DMS79 treated with DMSO at 0.1 percent for 48 hours (cell line): Measurements from ENCODE around the gene SLC1A5.
"Not testable (repeated sequence)": the region's sequence is repeated elsewhere in the genome, so short reads cannot be mapped to it uniquely, and the experiment has no call there.

ENCODE experiments used
- DNase-seq: peaks from one replicate; lab custom pipeline; 2025; lab: John Stamatoyannopoulos, UW

Gene SLC1A5

DNA sequence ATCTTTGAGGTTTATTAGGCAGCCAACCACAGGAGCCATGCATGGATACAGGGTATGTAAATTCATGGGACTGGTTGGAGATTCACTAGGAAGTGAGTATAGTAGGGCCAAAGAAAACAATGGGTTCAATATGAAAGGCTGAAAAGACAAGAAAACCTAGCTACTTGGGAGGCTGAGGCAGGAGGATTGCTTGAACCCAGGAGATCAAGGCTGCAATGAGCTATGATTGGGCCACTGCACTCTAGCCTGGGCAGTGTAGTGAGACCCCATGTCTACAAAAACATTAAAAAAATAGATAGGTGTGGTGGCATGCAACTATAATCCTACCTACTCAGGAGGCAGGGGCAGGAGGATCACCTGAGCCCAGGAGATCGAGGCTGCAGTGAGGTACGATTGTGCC is 10.3 kb upstream of the SLC1A5 start:
- DNase-seq = no peak

DNA sequence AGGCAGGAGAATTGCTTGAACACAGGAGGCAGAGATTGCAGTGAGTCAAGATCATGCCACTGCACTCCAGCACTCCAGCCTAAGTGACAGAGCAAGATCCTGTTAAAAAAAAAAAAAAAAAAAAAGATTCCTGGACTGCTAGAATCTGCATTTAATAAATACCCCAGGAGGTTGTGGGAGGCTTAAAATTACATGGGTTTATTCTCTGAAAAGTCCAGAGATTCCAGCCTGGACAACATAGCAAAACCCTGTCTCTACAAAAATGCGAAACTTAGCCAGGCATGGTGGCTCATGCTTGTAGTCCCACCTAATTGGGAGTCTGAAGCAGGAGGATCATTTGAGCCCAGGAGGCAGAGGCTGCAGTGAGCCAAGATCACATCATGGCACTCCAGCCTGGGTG is 9.5 kb upstream of the SLC1A5 start:
- no peak for DNase-seq

GRCh38 chr19:46791944-46792343 is 3.5 kb upstream of the SLC1A5 start:
- DNase-seq = no peak

DNA sequence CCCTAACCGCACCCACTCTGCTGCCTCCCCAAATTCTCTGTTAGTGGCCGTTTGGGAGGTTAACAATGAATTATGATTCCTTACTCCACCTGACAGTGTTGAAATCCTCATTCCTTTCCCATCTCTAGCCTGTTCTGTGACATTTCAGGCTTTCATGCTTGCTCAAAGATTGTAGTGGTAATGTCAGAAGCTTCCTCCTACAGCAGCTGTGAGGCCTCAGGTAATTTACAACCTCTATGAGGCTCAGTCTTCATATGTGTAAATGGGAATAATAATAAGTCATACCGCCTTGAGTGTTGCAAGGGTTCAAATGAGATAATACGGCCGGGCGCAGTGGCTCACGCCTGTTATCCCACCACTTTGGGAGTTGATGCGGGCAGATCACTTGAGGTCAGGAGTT is 977 bp upstream of the SLC1A5 start:
- no peak for DNase-seq

DNA sequence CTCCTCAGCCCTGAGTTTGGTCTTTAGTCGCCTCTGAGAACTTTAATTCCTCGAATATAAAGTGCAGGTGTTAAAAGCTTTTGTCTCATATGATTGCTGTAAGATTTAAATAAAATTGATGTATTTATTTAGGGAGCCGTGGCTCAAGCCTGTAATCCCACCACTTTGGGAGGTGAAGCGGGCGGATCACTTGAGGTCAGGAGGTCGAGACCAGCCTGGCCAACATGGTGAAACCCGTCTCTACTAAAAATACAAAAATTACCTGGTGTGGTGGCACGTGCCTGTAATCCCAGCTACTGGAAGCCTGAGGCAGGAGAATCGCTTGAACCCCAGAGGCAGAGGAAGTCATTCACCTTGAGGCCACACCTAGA is 559 bp upstream of the SLC1A5 start:
- no peak for DNase-seq

- peak; percentile 46 for DNase-seq
Measured at GRCh38 chr19:46787331-46788261, 798 bp downstream of the SLC1A5 start.

GRCh38 chr19:46787040-46787330 is 1.4 kb downstream of the SLC1A5 start:
- no peak for DNase-seq

GRCh38 chr19:46786236-46787039 is 2.0 kb downstream of the SLC1A5 start:
- DNase-seq = peak; percentile 51

DNA sequence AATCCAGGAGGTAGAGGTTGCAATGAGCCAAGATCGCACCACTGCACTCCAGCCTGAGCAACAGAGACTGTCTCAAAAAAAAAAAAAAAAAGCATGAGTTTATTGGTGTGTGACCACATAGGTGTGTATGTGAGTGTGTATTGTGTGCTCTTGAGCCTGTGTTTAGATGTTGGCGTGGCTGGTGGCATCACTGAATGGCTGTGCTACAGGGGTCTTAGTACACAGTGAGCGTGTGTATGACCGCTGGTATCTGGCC is 2.5 kb downstream of the SLC1A5 start:
- no peak for DNase-seq

- no peak for DNase-seq
Measured at GRCh38 chr19:46785054-46785979, 3.1 kb downstream of the SLC1A5 start.

DNA sequence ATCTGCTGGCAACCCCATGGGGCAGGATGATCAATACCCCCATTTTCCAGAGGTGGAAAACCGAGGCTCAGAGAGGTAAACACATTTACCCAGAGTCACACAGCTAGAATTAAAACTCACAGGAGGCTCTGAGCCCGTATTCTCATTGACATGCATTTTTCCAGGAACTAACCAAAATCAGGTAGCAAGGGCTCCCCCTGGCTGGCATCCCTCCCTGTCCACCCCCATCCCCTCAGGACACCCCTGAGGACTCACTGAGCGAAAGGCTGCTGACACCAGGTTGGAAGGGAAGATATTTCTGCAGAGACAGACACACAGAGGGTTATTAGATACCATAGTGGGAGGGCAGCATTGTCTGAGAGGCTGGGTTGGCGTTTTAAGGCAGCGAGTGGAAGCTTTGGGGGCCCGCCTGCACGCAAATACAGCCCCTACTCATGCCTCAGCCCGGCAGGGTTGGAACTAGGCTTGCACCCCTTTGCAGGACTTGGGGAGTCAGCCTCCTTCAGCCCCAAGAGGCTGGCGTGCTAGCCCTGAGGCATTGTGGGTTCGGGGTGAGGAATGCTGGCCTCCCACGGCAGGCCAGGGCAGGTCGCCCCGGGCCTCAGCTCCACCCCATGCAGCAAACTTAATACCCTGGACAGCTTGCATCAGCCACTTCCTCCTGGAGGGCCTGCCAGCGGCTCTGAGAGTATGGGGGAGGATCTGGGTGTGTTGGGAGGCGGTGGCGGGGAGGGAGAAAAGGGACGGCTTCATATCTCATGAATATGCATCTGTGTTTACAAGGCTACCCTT is 3.9 kb downstream of the SLC1A5 start:
- peak; percentile 76 for DNase-seq

DNA sequence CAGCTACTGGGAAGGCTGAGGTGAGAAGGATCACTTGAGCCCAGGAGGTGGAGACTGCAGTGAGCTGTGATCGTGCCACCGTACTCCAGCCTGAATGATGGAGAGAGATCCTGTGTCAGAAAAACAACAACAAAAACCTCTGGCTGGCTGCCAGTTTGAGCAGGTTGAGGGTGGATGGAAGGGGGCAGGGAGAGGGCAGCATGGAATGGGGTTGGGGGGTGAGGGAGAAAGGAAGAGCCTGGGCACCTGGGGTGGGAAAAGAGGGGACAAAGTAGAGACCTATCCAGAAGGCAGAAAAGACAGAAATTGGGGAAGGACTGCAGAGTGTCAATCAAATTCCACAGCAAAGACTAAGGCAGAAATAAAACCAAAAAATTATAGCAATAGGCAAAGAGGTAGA is 4.7 kb downstream of the SLC1A5 start:
- peak; percentile 82 for DNase-seq

GRCh38 chr19:46782355-46783019 is 5.9 kb downstream of the SLC1A5 start:
- no peak for DNase-seq

DNA sequence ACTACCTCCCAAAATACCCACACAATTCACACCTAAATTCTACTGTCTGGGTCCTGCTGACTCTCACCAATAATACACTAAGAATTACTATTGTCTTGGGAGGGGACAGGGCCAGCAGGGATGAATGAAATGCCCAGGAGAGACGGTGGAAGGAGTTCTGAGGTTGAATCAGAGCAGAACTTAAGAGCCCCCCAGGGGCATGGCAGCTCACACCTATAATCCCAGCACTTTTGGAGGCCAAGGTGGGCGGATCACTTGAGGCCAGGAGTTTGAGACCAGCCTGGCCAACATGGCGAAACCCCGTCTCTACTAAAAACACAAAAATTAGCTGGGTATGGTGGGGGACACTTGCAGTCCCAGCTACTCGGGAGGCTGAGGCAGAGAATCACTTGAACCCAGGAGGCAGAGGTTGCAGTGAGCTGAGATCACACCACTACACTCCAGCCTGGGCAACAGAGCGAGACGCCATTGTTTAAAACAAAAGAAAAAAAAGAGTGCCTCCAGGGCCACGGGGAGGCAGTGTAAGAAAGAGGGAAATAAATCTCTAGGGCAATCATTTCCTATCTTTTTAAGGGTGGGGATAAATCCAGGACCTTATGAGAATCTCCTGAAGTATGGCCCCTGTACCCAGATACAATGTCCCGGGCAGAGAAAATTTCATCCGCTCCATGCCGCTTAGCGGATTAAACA is 10.3 kb downstream of the SLC1A5 start:
- not testable (repeated sequence) for DNase-seq

- DNase-seq = no peak
Measured at GRCh38 chr19:46776927-46777911, 11.2 kb downstream of the SLC1A5 start.

GRCh38 chr19:46775642-46776258 is 12.6 kb downstream of the SLC1A5 start:
- DNase-seq = no peak

- DNase-seq = no peak
Measured at GRCh38 chr19:46773018-46773399, 15.4 kb downstream of the SLC1A5 start.

- peak; percentile 19 for DNase-seq
Measured at GRCh38 chr19:46772170-46773017, 16.0 kb downstream of the SLC1A5 start.
